ENCODE data around the gene PTGER1. TPM values are rescaled to one million over a fixed set of nuclear protein-coding genes. Genes with fewer than 3 reads are reported as not detected.

Gene PTGER1
- total RNA-seq, 2 donors from 2014 or later, result 2.8 TPM; not detected in 1

GRCh38 chr19:14435320-14436050, 39.7 kb downstream of the PTGER1 start:
- no peaks in the 10 kb centered on the region for H3K27me3 ChIP-seq (replicated peaks; ENCODE audit: insufficient read depth)
- no peak for TF ChIP-seq CTCF (IDR thresholded peaks at IDR 0.05)
- H3K4me3 ChIP-seq, result peak overlapping the region; percentile 95
- DNase-seq (ENCODE audit: low spot score) (no peak), ATAC-seq (ENCODE audit: insufficient number of reproducible peaks, low FRiP score, low read depth) (no peak)
- H3K4me1 ChIP-seq (ENCODE audit: control insufficient read depth in 1 of 2, low read depth in 2 of 2), result peaks cover 15 to 36% of the 10 kb centered on the region in 2 donors
- no peaks in the 10 kb centered on the region for H3K9me3 ChIP-seq
- H3K36me3 ChIP-seq, result no peaks in the 10 kb centered on the region
- peak overlapping the region; percentile 70 to 82 for H3K27ac ChIP-seq

GRCh38 chr19:14434543-14435319, 40.4 kb downstream of the PTGER1 start:
- DNase-seq (ENCODE audit: low spot score) (peak; percentile 36), ATAC-seq (ENCODE audit: insufficient number of reproducible peaks, low FRiP score, low read depth) (peak; percentile 57)
- Histone ChIP-seq H3K4me3 (peak overlapping the region; percentile 95), H3K36me3 (no peaks in the 10 kb centered on the region), H3K4me1 (ENCODE audit: control insufficient read depth in 1 of 2, low read depth in 2 of 2) (peaks cover 12 to 36% of the 10 kb centered on the region in 2 donors), H3K9me3 (no peaks in the 10 kb centered on the region), H3K27me3 (replicated peaks; ENCODE audit: insufficient read depth) (no peaks in the 10 kb centered on the region), H3K27ac (peak overlapping the region; percentile 70 to 82)
- no peak for TF ChIP-seq CTCF (IDR thresholded peaks at IDR 0.05)

GRCh38 chr19:14433554-14434501, 41.3 kb downstream of the PTGER1 start:
- no peak for ATAC-seq (ENCODE audit: insufficient number of reproducible peaks, low FRiP score, low read depth)
- no peak for DNase-seq (ENCODE audit: low spot score)
- TF ChIP-seq CTCF (IDR thresholded peaks at IDR 0.05), result no peak
- Histone ChIP-seq H3K36me3 (no peaks in the 10 kb centered on the region), H3K4me1 (ENCODE audit: control insufficient read depth in 1 of 2, low read depth in 2 of 2) (peaks cover 12 to 33% of the 10 kb centered on the region in 2 donors), H3K27ac (peak overlapping the region; percentile 70 to 82), H3K9me3 (no peaks in the 10 kb centered on the region), H3K4me3 (peak overlapping the region; percentile 95), H3K27me3 (replicated peaks; ENCODE audit: insufficient read depth) (no peaks in the 10 kb centered on the region)

GRCh38 chr19:14432791-14433553, 42.2 kb downstream of the PTGER1 start, which contains the start of gene PKN1:
Gene PKN1, plus strand, starts transcription at chr19:14433306. Its CDS starts 216 bp downstream, at chr19:14433522.
- H3K36me3 ChIP-seq, result no peaks in the 10 kb centered on the region
- DNase-seq (ENCODE audit: low spot score) (no peak), ATAC-seq (ENCODE audit: insufficient number of reproducible peaks, low FRiP score, low read depth) (peak; percentile 8)
- no peaks in the 10 kb centered on the region for H3K9me3 ChIP-seq
- H3K4me1 ChIP-seq (ENCODE audit: control insufficient read depth in 1 of 2, low read depth in 2 of 2), result peaks cover 12 to 33% of the 10 kb centered on the region in 2 donors
- TF ChIP-seq CTCF (IDR thresholded peaks at IDR 0.05), result no peak
- H3K27ac ChIP-seq, result peak within 1 kb of the TSS; percentile 70 to 82
- peak within 1 kb of the TSS; percentile 95 for H3K4me3 ChIP-seq
- no peaks in the 10 kb centered on the region for H3K27me3 ChIP-seq (replicated peaks; ENCODE audit: insufficient read depth)
